GF-D8 (cell line): ENCODE measurements around the gene LY6G6D.

Experiments
- DNase-seq: peaks from one replicate; lab custom pipeline; 2025; lab: John Stamatoyannopoulos, UW

LY6G6D gene, protein sequence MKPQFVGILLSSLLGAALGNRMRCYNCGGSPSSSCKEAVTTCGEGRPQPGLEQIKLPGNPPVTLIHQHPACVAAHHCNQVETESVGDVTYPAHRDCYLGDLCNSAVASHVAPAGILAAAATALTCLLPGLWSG

GRCh38 chr6:31715022-31715958, at the start of gene LY6G6D:
TSS of gene LY6G6D (plus strand) at chr6:31715348. CDS start at chr6:31715356, 8 bp downstream.
- DNase-seq: no peak

DNA sequence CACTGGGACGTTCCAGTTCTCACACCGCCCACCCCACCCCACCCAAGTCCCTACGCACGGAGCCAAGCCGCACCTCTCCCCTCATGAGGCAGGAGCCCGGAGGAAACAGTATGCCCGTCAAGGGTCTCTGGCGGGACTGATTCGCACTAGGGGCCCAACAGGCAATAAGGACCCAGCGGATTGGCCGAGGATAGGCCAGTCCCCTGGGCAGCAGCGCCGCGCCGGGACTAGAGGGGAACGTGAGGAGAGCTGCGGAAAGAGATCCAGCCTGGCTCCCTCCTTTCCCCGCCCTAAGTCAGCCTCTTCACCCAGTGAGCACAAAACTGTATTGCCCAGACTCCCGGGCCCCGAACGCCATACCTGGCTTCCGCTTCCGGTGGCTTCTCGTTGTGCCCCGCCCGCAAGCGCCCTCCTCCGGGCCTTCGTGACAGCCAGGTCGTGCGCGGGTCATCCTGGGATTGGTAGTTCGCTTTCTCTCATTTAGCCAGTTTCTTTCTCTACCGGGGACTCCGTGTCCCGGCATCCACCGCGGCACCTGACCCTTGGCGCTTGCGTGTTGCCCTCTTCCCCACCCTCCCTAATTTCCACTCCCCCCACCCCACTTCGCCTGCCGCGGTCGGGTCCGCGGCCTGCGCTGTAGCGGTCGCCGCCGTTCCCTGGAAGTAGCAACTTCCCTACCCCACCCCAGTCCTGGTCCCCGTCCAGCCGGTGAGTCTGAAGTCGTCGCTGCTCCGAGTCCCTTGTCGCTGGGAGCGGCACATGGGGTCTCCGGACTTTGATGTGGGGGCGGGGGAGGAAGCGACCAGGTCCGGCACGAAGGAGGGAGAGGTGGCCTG, 49.4 kb upstream of the LY6G6D start, which contains the start of gene CSNK2B:
Gene CSNK2B, plus strand, starts transcription at position 580 of the 836 bp plus-strand sequence. CDS start 752 bp downstream, outside the sequence.
- DNase-seq: peak; percentile 96

GRCh38 chr6:31666337-31666965, 48.7 kb upstream of the LY6G6D start:
- DNase-seq: no peak

- DNase-seq: no peak
Observed at GRCh38 chr6:31669676-31670075, 45.5 kb upstream of the LY6G6D start, which contains the start of gene LY6G5B. TSS of gene LY6G5B (plus strand) at chr6:31669976. CDS start at chr6:31670951, 975 bp downstream.

- DNase-seq: no peak
Observed at GRCh38 chr6:31676322-31676903, 38.7 kb upstream of the LY6G6D start.

DNA sequence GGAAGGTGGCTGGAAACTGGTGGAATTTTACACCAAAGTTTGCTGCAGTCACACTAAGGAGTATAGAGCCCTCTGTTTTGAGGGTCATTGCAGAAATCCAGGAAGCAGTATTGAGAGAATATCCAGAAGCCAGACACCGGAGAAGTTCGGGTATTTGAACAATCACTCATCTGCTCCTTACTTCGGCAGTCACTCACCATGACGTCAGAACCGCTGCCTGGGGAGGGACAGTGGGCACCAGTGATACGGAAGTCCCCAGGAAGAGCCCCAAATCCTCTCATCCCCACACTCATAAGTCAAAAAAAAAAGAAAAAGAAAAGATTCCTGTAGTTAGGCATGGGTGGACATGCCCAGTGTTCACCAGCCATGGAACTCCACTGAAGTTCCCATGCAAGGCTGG, 38.2 kb upstream of the LY6G6D start:
- no peak for DNase-seq

- DNase-seq: no peak
Observed at GRCh38 chr6:31677955-31678354, 37.2 kb upstream of the LY6G6D start.

DNA sequence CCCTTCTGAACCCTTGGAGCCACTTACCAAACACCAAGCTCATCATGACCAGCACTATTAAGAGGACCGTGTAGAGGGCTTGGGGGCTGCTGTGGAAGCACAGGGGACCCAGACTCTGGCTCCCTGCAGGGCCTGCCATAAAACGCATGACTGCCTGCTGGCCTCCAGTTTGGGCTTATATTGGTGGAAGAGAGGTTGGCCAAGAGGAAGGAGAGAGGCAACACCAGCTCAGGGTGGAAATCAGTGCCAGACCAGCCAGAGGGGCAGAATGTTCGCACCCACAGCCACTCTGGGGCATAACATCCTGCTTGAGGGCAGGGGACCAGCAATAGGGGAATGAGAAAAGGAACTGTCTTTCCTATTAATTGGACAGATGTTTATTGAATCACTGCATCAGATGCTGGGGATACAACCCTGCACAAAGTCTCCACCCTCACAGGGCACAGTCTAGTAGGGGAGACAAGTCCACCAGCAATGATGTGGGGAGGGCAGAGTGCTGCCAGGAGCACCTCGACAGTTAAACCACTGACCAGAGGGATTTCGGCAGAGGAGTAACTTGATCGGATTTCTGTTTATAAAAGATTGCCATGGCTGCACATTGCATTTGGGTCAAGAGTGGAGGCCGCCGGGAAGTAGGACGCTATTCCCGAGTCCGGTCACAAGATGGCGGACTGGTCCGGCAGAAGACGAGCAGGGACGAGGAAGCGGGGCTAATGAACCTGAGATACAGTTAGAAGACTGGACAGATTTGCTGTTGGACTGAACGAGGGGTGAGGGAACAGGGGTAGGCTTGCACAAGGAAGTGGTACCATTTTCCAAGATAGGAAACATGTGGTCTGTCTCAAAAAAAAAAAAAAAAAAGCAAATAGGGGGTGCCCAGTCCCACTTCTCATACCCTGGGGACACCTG, 34.7 kb upstream of the LY6G6D start, which contains the start of gene LY6G5C:
Gene LY6G5C, minus strand, starts transcription at position 842 of the 909 bp plus-strand sequence. Its CDS starts 694 bp downstream, at position 148.
- DNase-seq: peak; percentile 65

DNA sequence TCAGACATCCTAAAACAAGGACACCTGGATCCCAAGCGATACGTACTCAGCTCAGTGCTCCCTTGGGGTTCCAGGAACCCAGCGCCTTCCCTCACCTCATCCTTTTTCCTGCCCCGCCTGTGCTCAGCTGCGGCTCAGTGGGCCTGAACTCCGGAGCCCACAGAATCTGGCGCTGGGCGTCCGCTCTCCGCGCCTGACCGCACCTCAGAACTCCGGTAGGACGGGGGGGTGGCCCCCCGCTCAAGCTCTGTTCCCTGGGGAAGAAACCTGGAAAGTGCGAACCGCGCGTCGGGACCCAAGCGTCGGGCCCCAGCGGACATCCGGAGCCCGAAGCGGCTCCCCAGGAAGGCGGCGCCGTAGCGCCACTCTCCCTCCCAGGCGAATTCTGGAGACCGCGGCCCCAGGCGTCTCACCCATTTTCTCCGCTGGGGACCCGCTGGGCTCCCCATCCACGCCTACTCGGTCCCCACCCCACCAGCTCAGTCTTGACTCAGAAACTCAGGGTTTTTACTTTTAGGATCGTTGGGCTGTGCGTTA, 33.9 kb upstream of the LY6G6D start:
- no peak for DNase-seq

DNA sequence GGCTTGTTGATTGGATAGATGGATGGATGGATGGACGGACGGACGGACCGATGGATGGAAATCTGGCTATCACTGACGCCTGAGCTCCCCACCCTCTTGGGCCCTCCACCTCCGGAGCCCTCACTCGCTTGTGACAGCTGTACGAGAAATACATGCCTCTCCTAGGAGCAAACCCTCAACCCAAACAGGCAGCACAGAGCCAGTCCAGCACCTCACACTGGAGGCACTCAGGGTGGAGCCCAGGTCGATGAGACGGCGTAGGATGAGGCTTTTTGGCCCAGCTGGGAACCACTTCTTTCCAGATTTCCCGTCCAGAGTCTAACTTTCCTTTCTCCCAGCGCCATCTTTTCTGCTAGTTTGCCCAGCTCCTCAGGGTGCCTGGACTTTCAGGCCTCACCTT, 31.6 kb upstream of the LY6G6D start:
- DNase-seq: no peak

DNA sequence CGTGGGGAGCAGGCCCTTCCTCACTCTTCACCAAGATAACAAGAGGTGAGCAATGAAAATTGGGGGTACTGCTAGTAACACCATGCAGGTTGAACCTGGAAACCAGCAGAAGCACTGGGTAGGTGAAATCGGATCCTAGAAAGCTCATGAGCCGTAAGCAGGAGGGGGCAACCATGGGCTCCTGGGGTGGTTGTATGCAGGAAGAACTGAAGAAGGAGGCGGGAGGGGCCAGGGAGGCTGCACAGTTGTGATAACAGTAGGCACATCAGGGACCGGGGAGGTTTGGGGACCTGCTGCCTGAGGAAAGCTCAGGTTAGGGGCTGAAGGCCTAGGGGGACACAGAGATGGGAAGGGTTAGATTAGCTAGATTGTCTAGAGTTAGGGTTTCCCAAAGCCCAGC, 28.7 kb upstream of the LY6G6D start:
- no peak for DNase-seq

DNA sequence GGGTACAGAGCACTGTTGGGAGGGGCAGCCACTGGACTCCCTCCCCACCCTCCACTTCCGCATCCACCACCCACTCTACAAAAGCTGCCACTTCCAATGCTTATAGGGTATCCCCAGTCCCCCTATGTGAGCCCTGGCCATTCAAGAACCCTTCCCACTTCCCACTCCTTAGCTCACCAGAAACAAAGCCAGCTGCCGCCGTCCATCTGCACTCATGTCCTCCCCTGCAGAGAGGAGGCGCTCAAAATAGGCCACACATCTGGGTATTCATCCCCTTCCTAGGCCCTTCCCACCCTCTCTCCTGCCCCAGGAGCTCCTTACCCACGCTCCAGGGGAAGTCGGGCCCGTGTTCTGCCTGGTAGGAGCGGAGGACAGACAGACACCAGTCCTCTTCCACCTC, 27.8 kb upstream of the LY6G6D start:
- DNase-seq: no peak

GRCh38 chr6:31687860-31688693, 27.1 kb upstream of the LY6G6D start:
- DNase-seq: no peak

- no peak for DNase-seq
Observed at GRCh38 chr6:31689249-31690110, 25.7 kb upstream of the LY6G6D start.

DNA sequence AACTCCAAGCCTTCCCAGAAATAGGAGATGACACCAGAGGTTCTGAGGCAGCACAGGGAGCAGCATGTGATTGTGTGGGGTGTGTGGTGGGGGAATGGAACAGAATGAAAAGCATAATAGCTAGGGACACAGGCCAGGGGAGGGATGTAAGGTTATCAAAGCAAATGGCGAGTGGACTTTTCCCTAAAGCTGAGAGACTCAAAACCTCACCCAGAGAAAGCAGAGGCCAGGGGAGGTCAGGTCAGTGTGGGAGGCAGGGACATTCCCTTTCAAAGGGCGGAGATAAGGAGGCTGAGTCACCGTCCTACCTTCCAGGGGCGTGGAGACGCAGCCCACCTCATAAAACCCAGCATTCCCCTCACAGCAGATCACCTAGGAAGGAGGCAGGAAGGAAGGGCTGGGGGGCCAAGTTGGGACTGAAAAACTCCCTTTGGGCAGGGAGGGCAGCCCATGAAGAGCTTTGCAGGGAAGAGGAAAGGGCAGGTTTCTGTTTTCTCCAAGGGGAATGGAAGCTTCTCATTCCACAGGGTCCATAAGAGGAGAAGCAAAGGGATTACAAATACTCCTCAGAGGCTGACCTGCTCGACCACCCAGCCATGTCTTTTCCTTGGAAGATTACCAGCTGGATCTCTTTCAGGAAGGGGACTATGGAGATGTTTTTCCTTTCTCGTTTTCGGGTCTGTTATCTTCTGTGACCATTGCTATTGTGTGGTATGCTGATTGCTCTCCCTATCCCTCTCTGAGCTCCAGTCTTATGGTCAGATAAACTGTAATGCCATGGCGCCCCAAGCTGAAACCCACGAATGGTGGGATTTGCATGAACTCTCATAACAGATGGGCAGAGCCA, 24.7 kb upstream of the LY6G6D start:
- DNase-seq: no peak

GRCh38 chr6:31691078-31691463, 24.1 kb upstream of the LY6G6D start:
- no peak for DNase-seq

GRCh38 chr6:31691564-31692108, 23.5 kb upstream of the LY6G6D start:
- DNase-seq: no peak
